Astrocyte (in vitro differentiated cells and primary cell): ENCODE data around the gene GNG14. TPM values are rescaled to one million over a fixed set of nuclear protein-coding genes. Genes with fewer than 3 reads are reported as not detected.
"Not testable (repeated sequence)": the region's sequence is repeated elsewhere in the genome, so short reads cannot be mapped to it uniquely, and the experiment has no call there.

ENCODE experiments used
- DNase-seq: peaks from one replicate; pipeline ENCODE4 v3.0.0-alpha.2; 2010; ENCODE audit warnings: low read depth
- FAIRE-seq: peaks from 2 replicates; lab custom pipeline; 2011; peaks lifted over from hg19 to GRCh38; lab: Jason Lieb, UNC
- H2AFZ ChIP-seq: 2 replicates; pipeline ENCODE4 v1.6.0; 2012; ENCODE audit warnings: low read depth, low read length, inconsistent platforms
- H3K27ac ChIP-seq: 2 replicates; pipeline ENCODE4 v1.5.1; 2011; ENCODE audit warnings: low read depth, low read length, inconsistent platforms
- H3K27me3 ChIP-seq: 2 replicates; pipeline ENCODE4 v1.6.0; 2011; ENCODE audit warnings: low read length, inconsistent platforms; ENCODE audit not compliant: insufficient read depth
- H3K36me3 ChIP-seq: 2 replicates; pipeline ENCODE4 v1.5.1; 2011; ENCODE audit warnings: low read length, inconsistent platforms; ENCODE audit not compliant: insufficient read depth
- H3K4me1 ChIP-seq: 2 replicates; pipeline ENCODE4 v1.5.1; 2011; ENCODE audit warnings: low read length, inconsistent platforms; ENCODE audit not compliant: insufficient read depth
- H3K4me2 ChIP-seq: 2 replicates; pipeline ENCODE4 v1.6.0; 2012; ENCODE audit warnings: low read length, inconsistent platforms
- H3K4me3 ChIP-seq: 2 replicates; pipeline ENCODE4 v1.5.1; 2011; ENCODE audit warnings: low read depth, mild to moderate bottlenecking, low read length, inconsistent platforms; ENCODE audit not compliant: insufficient read depth
- H3K79me2 ChIP-seq: 2 replicates; pipeline ENCODE4 v1.6.0; 2012; ENCODE audit warnings: mild to moderate bottlenecking, low read length, inconsistent platforms; ENCODE audit not compliant: insufficient read depth
- H3K9ac ChIP-seq: 2 replicates; pipeline ENCODE4 v1.6.0; 2012; ENCODE audit warnings: mild to moderate bottlenecking, low read length, inconsistent platforms
- H3K9me3 ChIP-seq: 2 replicates; pipeline ENCODE4 v1.5.1; 2012; ENCODE audit warnings: low read depth, mild to moderate bottlenecking, low read length, inconsistent platforms; ENCODE audit not compliant: insufficient read depth
- H4K20me1 ChIP-seq: 2 replicates; pipeline ENCODE4 v1.6.0; 2012; ENCODE audit warnings: low read length, inconsistent platforms; ENCODE audit not compliant: insufficient read depth
- H3K27ac Mint-ChIP-seq: one replicate; pipeline ENCODE4 v1.8.0; 2021; ENCODE audit warnings: mild to moderate bottlenecking, mixed read lengths; ENCODE audit not compliant: unreplicated experiment
- H3K27me3 Mint-ChIP-seq: one replicate; pipeline ENCODE4 v1.8.0; 2021; ENCODE audit warnings: low read depth, mixed read lengths; ENCODE audit not compliant: unreplicated experiment
- H3K36me3 Mint-ChIP-seq: one replicate; pipeline ENCODE4 v1.8.0; 2021; ENCODE audit warnings: low read depth, mixed read lengths; ENCODE audit not compliant: unreplicated experiment
- H3K4me1 Mint-ChIP-seq: one replicate; pipeline ENCODE4 v1.8.0; 2021; ENCODE audit warnings: low read depth, mixed read lengths; ENCODE audit not compliant: unreplicated experiment
- H3K4me3 Mint-ChIP-seq: one replicate; pipeline ENCODE4 v1.8.0; 2021; ENCODE audit warnings: mild to moderate bottlenecking, moderate library complexity, mixed read lengths; ENCODE audit not compliant: unreplicated experiment
- H3K9me3 Mint-ChIP-seq: one replicate; pipeline ENCODE4 v1.8.0; 2021; ENCODE audit warnings: mild to moderate bottlenecking, mixed read lengths; ENCODE audit not compliant: unreplicated experiment
- EZH2 ChIP-seq: IDR thresholded peaks from 2 replicates; pipeline ENCODE4 v1.6.1; 2012; ENCODE audit warnings: mild to moderate bottlenecking, low read length, inconsistent platforms; ENCODE audit not compliant: insufficient read depth
- total RNA-seq: library from RNA; stranded (reverse); gene quantifications from 2 replicates; pipeline ENCODE4 v1.2.1, GENCODE V29; 2021
- TF ChIP-seq, protein P1 (sequence below): IDR thresholded peaks from 2 replicates; pipeline ENCODE4 v1.5.1; 2011; ENCODE audit warnings: low read depth, mild to moderate bottlenecking, inconsistent platforms, low read length, moderate library complexity; ENCODE audit not compliant: insufficient read depth

The GNG14 gene
- total RNA-seq, 1 donor from 2014 or later, result not detected

DNA sequence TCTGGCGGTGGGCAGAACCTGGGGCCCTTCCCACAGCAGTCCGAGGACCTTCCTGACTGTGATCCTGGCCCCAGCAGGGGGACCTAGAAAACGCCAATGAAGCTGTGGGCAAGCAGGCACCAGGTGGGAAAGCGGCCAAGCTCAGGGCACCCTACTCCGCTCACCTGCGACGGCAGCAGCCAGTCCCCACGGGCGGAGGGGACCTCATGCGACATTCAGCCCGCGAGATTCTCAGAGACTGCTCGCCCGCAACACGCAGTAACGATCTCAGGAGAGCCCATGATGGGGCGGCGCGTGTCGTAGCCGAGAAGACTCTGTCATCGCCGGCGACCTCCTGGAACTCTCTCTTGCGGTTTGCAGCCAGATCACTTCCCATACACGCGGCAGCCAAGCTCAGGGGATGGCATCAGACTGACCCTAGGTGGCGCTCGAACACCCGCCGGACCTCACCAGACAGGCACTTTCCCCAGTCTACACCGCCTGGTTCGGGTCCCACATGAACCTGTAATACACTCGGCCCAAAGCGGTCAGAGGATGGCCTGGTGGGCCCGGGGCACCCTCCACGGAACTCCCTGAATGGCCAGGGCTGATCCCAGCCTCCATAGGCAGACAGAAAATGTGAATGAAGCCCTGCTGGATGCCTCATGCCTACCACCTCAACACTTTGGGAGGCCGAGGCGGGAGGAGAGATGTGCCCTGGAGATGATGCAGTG lies 47.7 kb upstream of the GNG14 start:
- H2AFZ ChIP-seq, result peak overlapping the region; percentile 64
- peaks cover 4% of the 10 kb centered on the region for H3K9me3 ChIP-seq
- H3K4me1 ChIP-seq, result peaks cover 5% of the 10 kb centered on the region
- no peaks in the 10 kb centered on the region for H3K27me3 Mint-ChIP-seq
- H3K27ac Mint-ChIP-seq, result peak overlapping the region; percentile 66
- peak overlapping the region; percentile 71 for H3K4me2 ChIP-seq
- peak overlapping the region; percentile 60 for H3K4me3 Mint-ChIP-seq
- no peaks in the 10 kb centered on the region for H3K4me1 Mint-ChIP-seq
- TF ChIP-seq, protein P1, sequence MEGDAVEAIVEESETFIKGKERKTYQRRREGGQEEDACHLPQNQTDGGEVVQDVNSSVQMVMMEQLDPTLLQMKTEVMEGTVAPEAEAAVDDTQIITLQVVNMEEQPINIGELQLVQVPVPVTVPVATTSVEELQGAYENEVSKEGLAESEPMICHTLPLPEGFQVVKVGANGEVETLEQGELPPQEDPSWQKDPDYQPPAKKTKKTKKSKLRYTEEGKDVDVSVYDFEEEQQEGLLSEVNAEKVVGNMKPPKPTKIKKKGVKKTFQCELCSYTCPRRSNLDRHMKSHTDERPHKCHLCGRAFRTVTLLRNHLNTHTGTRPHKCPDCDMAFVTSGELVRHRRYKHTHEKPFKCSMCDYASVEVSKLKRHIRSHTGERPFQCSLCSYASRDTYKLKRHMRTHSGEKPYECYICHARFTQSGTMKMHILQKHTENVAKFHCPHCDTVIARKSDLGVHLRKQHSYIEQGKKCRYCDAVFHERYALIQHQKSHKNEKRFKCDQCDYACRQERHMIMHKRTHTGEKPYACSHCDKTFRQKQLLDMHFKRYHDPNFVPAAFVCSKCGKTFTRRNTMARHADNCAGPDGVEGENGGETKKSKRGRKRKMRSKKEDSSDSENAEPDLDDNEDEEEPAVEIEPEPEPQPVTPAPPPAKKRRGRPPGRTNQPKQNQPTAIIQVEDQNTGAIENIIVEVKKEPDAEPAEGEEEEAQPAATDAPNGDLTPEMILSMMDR, result peak; percentile 50
- no peak for TF ChIP-seq EZH2
- no peaks in the 10 kb centered on the region for H3K36me3 ChIP-seq
- DNase-seq (peak; percentile 59), FAIRE-seq (peak; percentile 32)
- no peaks in the 10 kb centered on the region for H4K20me1 ChIP-seq
- peak overlapping the region; percentile 35 for H3K9ac ChIP-seq
- no peaks in the 10 kb centered on the region for H3K27me3 ChIP-seq
- no peak overlapping the region for H3K4me3 ChIP-seq
- no peaks in the 10 kb centered on the region for H3K9me3 Mint-ChIP-seq
- no peak overlapping the region for H3K27ac ChIP-seq
- H3K79me2 ChIP-seq, result no peaks in the 10 kb centered on the region
- H3K36me3 Mint-ChIP-seq, result peaks cover 9% of the 10 kb centered on the region

DNA sequence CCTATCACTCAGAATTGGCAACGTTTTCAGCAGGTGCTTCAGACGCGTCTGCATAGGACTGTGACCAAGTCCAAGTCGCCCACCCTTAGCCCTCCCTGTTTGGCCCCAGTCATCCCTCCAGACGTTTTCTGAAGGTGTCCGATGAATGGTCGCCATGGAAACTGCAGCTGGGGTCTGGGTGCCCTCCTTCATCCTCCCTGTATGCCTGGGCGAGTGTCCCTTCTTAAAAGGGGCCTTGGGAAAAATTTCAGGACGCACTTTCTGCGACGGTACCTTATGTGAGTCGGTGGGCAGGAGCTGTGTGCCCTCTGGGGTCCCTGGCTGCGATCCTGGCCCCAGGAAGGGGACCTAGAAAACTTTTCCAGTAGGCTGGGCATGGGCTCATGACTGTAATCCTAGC lies 46.3 kb upstream of the GNG14 start:
- Histone ChIP-seq H3K79me2 (no peaks in the 10 kb centered on the region), H3K36me3 (no peaks in the 10 kb centered on the region), H3K9me3 (peaks cover 4% of the 10 kb centered on the region), H4K20me1 (no peaks in the 10 kb centered on the region), H3K4me3 (no peak overlapping the region), H3K4me2 (no peak overlapping the region), H3K9ac (no peak overlapping the region), H2AFZ (no peak overlapping the region), H3K4me1 (peaks cover 5% of the 10 kb centered on the region), H3K27ac (no peak overlapping the region), H3K27me3 (no peaks in the 10 kb centered on the region)
- Mint-ChIP-seq H3K4me1 (no peaks in the 10 kb centered on the region), H3K4me3 (no peak overlapping the region), H3K27me3 (no peaks in the 10 kb centered on the region), H3K27ac (no peak overlapping the region), H3K36me3 (peaks cover 12% of the 10 kb centered on the region), H3K9me3 (no peaks in the 10 kb centered on the region)
- no peak for TF ChIP-seq EZH2
- TF ChIP-seq, protein P1, result no peak
- no peak for FAIRE-seq
- no peak for DNase-seq

DNA sequence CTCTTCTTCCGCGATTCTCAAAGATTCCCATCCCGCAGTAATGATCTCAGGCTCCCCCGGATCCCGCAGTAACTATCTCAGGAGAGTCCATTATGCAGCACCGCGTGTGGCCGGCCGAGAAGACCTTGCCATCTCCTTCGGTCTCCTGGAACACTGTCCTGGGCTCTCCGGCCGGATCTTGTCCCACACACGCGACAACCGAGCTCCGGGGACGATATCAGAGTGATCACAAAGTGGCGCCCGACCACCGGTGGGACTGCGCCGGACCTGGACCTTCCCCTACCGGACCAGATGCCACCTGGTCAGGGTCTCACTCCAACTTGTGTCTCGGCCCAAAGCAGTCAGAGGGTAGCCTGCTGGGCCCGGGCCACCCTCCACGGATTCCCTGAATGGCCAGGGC lies 45.3 kb upstream of the GNG14 start:
- H4K20me1 ChIP-seq, result no peaks in the 10 kb centered on the region
- peaks cover 4% of the 10 kb centered on the region for H3K9me3 ChIP-seq
- H3K27me3 Mint-ChIP-seq, result no peaks in the 10 kb centered on the region
- DNase-seq, result no peak
- H3K4me3 Mint-ChIP-seq, result no peak overlapping the region
- H3K4me1 ChIP-seq, result peaks cover 5% of the 10 kb centered on the region
- no peak for TF ChIP-seq EZH2
- TF ChIP-seq, protein P1, result no peak
- no peaks in the 10 kb centered on the region for H3K4me1 Mint-ChIP-seq
- H3K27ac Mint-ChIP-seq, result no peak overlapping the region
- H3K27me3 ChIP-seq, result no peaks in the 10 kb centered on the region
- H3K4me2 ChIP-seq, result no peak overlapping the region
- H3K9ac ChIP-seq, result no peak overlapping the region
- no peak overlapping the region for H3K4me3 ChIP-seq
- no peak for FAIRE-seq
- no peak overlapping the region for H2AFZ ChIP-seq
- no peaks in the 10 kb centered on the region for H3K79me2 ChIP-seq
- no peaks in the 10 kb centered on the region for H3K9me3 Mint-ChIP-seq
- H3K27ac ChIP-seq, result no peak overlapping the region
- H3K36me3 ChIP-seq, result no peaks in the 10 kb centered on the region
- peaks cover 16% of the 10 kb centered on the region for H3K36me3 Mint-ChIP-seq

DNA sequence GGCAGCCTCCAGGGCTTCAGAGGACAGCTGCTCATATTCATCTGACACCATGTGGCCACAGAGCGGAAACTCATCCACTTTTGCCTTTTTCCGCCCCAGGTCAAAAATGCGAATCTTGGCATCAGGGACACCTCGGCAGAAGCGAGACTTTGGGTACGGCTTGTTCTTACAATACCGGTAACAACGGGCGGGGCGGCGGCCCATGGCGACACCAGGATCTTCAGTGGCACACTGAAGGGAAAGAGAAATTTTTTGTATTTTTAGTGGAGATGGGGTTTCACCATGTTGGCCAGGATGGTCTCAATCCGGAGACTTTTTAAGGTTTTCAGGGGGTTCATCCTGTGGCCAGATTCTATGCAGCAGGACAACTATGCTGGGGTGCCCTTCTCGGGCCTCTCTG lies 44.1 kb upstream of the GNG14 start:
- not testable (repeated sequence) for H3K4me2 ChIP-seq, H2AFZ ChIP-seq, H3K36me3 ChIP-seq, H3K27me3 Mint-ChIP-seq, H3K27ac ChIP-seq, DNase-seq, H3K9me3 ChIP-seq, FAIRE-seq, H3K4me3 Mint-ChIP-seq, H3K9ac ChIP-seq, H3K4me3 ChIP-seq, H3K79me2 ChIP-seq, H3K4me1 Mint-ChIP-seq, H3K4me1 ChIP-seq, H3K27me3 ChIP-seq, H3K27ac Mint-ChIP-seq, H4K20me1 ChIP-seq, H3K9me3 Mint-ChIP-seq
- H3K36me3 Mint-ChIP-seq, result peaks cover 19% of the 10 kb centered on the region
